ENCODE data around the gene TARBP1. TPM values are rescaled to one million over a fixed set of nuclear protein-coding genes. Genes with fewer than 3 reads are reported as not detected.
"Not testable (repeated sequence)": the region's sequence is repeated elsewhere in the genome, so short reads cannot be mapped to it uniquely, and the experiment has no call there.

TARBP1 gene
- total and polyA plus RNA-seq, 3 donors from 2014 or later, result 29.5 to 39.8 (median 31.3) TPM

DNA sequence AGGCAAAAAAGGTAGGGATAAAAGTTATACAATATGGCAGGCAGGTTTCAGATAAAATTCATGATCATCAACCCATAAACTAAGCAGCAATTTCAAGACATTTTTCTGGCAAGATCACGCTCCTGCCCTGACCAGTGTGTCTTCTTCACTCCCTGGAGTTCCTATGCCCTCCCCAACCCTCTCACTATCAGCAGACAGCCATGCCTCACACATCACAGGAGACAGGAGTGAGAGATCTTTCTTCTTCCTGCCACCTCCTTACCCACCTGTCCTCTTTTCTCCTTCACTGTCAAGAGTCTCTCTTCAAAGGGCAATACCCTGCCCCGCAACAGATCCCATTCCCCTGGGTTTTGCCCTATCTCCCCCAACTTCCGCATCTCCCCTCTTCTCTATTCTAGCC is 77.3 kb downstream of the TARBP1 start:
- no peaks in the 10 kb centered on the region for H3K9me3 ChIP-seq
- intact Hi-C loops (cut with DNase I; ENCODE audit: low total_unique reads), result no loop called here
- H3K27me3 ChIP-seq, result no peaks in the 10 kb centered on the region
- no peaks in the 10 kb centered on the region for H3K4me1 ChIP-seq
- H3K27ac ChIP-seq, result no peak overlapping the region
- DNase-seq, result no peak
- 90 to 94% methylated on average over 3 of the region's 3 CpGs for whole genome bisulfite sequencing, 2 donors
- no peak overlapping the region for H3K4me3 ChIP-seq
- TF ChIP-seq, protein P1, sequence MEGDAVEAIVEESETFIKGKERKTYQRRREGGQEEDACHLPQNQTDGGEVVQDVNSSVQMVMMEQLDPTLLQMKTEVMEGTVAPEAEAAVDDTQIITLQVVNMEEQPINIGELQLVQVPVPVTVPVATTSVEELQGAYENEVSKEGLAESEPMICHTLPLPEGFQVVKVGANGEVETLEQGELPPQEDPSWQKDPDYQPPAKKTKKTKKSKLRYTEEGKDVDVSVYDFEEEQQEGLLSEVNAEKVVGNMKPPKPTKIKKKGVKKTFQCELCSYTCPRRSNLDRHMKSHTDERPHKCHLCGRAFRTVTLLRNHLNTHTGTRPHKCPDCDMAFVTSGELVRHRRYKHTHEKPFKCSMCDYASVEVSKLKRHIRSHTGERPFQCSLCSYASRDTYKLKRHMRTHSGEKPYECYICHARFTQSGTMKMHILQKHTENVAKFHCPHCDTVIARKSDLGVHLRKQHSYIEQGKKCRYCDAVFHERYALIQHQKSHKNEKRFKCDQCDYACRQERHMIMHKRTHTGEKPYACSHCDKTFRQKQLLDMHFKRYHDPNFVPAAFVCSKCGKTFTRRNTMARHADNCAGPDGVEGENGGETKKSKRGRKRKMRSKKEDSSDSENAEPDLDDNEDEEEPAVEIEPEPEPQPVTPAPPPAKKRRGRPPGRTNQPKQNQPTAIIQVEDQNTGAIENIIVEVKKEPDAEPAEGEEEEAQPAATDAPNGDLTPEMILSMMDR (IDR thresholded peaks at IDR 0.05), result no peak
- TF ChIP-seq POLR2A (IDR thresholded peaks at IDR 0.05), result no peak
- no peaks in the 10 kb centered on the region for H3K36me3 ChIP-seq (ENCODE audit: low read depth, missing control alignments)

- no peak for TF ChIP-seq POLR2A (IDR thresholded peaks at IDR 0.05)
- TF ChIP-seq, protein P1 (IDR thresholded peaks at IDR 0.05), result no peak
- DNase-seq, result no peak
- intact Hi-C loops (cut with DNase I; ENCODE audit: low total_unique reads), result no loop called here
- H3K4me3 ChIP-seq, result no peak overlapping the region
- H3K9me3 ChIP-seq, result no peaks in the 10 kb centered on the region
- no peaks in the 10 kb centered on the region for H3K4me1 ChIP-seq
- H3K36me3 ChIP-seq (ENCODE audit: low read depth, missing control alignments), result no peaks in the 10 kb centered on the region
- H3K27me3 ChIP-seq, result no peaks in the 10 kb centered on the region
- H3K27ac ChIP-seq, result no peak overlapping the region
These were observed 78.2 kb downstream of the TARBP1 start for GRCh38 chr1:234400773-234401172.

DNA sequence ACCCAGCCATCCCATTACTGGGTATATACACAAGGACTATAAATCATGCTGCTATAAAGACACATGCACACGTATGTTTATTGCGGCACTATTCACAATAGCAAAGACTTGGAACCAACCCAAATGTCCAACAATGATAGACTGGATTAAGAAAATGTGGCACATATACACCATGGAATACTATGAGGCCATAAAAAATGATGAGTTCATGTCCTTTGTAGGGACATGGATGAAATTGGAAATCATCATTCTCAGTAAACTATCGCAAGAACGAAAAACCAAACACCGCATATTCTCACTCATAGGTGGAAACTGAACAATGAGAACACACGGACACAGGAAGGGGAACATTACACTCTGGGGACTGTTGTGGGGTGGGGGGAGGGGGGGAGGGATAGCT is 79.5 kb downstream of the TARBP1 start:
- H3K27ac ChIP-seq; H3K27me3 ChIP-seq; H3K4me3 ChIP-seq; H3K4me1 ChIP-seq; H3K36me3 ChIP-seq (ENCODE audit: low read depth, missing control alignments); H3K9me3 ChIP-seq; DNase-seq; intact Hi-C loops (cut with DNase I; ENCODE audit: low total_unique reads): not testable (repeated sequence)
- 80 to 91% methylated on average over 6 of the region's 6 CpGs for WGBS, 2 donors

- Histone ChIP-seq H3K27me3 (no peaks in the 10 kb centered on the region), H3K4me1 (no peaks in the 10 kb centered on the region), H3K36me3 (ENCODE audit: low read depth, missing control alignments) (no peaks in the 10 kb centered on the region), H3K27ac (no peak overlapping the region), H3K9me3 (no peaks in the 10 kb centered on the region), H3K4me3 (no peak overlapping the region)
- TF ChIP-seq, protein P1 (IDR thresholded peaks at IDR 0.05), result no peak
- no peak for TF ChIP-seq POLR2A (IDR thresholded peaks at IDR 0.05)
- 77 to 85% methylated on average over 8 of the region's 8 CpGs for WGBS, 2 donors
- DNase-seq, result no peak
- intact Hi-C loops (cut with DNase I; ENCODE audit: low total_unique reads), result no loop called here
These were observed 80.1 kb downstream of the TARBP1 start for GRCh38 chr1:234398849-234399381.

DNA sequence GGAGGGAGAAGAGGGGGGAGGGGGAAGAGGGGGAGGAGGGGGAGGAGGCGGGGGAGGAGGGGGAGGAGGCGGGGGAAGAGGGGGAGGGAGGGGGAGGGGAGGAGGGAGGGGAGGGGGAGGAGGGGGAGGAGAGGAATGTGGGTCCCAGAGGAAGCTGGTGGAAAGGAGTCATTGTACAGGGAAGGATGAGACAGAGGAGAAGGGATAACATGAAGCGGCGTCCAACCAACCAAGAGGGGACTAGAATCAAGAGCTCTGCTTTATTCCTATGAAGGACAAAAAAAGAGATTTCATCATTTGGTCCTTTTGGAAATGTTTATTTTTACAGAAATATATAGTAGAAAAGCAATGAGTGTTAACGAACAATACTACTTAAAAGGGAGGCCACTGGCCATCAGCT is 81.2 kb downstream of the TARBP1 start:
- Histone ChIP-seq H3K27ac (no peak overlapping the region), H3K9me3 (no peaks in the 10 kb centered on the region), H3K4me3 (no peak overlapping the region), H3K27me3 (no peaks in the 10 kb centered on the region), H3K4me1 (no peaks in the 10 kb centered on the region), H3K36me3 (ENCODE audit: low read depth, missing control alignments) (no peaks in the 10 kb centered on the region)
- TF ChIP-seq, protein P1 (IDR thresholded peaks at IDR 0.05), result no peak
- TF ChIP-seq POLR2A (IDR thresholded peaks at IDR 0.05), result no peak
- no peak for DNase-seq
- WGBS, 2 donors, result 49 to 62% methylated on average over 3 to 4 of the region's 5 CpGs
- intact Hi-C loops (cut with DNase I; ENCODE audit: low total_unique reads), result no loop called here

All from testis (tissue), 3 donors.